HepG2 (cell line): ENCODE measurements around the gene NFKB2. TPM values are rescaled to one million over a fixed set of nuclear protein-coding genes. Genes with fewer than 3 reads are reported as not detected.

ENCODE experiments used
- ATAC-seq: fragments of 200-7000 bp; cut with Tn5 transposase; 3 replicates; pipeline ENCODE4 v1.9.1; 2020; ENCODE audit warnings: mild to moderate bottlenecking, moderate library complexity
- BruUV-seq: library from RNA; stranded (reverse); fragments of 400-500 nt; replicated peaks from 2 replicates; lab custom pipeline; 2021; lab: Mats Ljungman, UMichigan
- CTCF ChIA-PET: fragments of 300-600 bp; formaldehyde crosslinking; extraction: SDS; loops from one replicate; lab custom pipeline; 2021; ENCODE audit warnings: low total read pairs, inconsistent platforms, low intra/inter-chr PET ratio; lab: Yijun Ruan, JAX
- POLR2A ChIA-PET: fragments of 350-600 bp; sonication (Branson Sonifier 250); formaldehyde crosslinking; loops from one replicate; lab custom pipeline; 2020; ENCODE audit warnings: antibody characterized with exemption, inconsistent platforms; lab: Yijun Ruan, JAX
- DNase-seq: peaks from one replicate; pipeline ENCODE4 v3.0.0-alpha.2; 2015; ENCODE audit warnings: low spot score
- FAIRE-seq: peaks from 3 replicates; lab custom pipeline; 2011; peaks lifted over from hg19 to GRCh38; lab: Jason Lieb, UNC
- H2AFZ ChIP-seq: one replicate; pipeline ENCODE4 v1.6.1; 2011; ENCODE audit warnings: low read length, inconsistent platforms
- H3K27ac ChIP-seq: fragments of 300-600 bp; 3 replicates; pipeline ENCODE4 v1.8.0; 2011; ENCODE audit warnings: mixed run types, mild to moderate bottlenecking, mixed read lengths, low read length, inconsistent platforms; ENCODE audit not compliant: insufficient read depth; ENCODE audit errors: extremely low read length
- H3K27me3 ChIP-seq, 2 experiments: fragments of 200-600 bp in 1 of 2; 2 replicates in 1 of 2; 3 replicates in 1 of 2; pipeline versions ENCODE4 v1.6.0 to v1.8.0; 2011; ENCODE audit warnings: low read length in 2 of 2, mild to moderate bottlenecking in 2 of 2, moderate library complexity in 2 of 2, inconsistent platforms in 1 of 2; ENCODE audit not compliant: insufficient read depth in 2 of 2, control insufficient read depth in 1 of 2
- H3K36me3 ChIP-seq, 2 experiments: fragments of 200-600 bp in 1 of 2; replicated peaks in 1 of 2; 2 replicates in 1 of 2; 3 replicates in 1 of 2; pipeline versions ENCODE4 v1.5.1 to v1.8.0; 2011; ENCODE audit warnings: low read length in 2 of 2, inconsistent platforms in 1 of 2; ENCODE audit not compliant: insufficient read depth in 2 of 2, control insufficient read depth in 1 of 2
- H3K4me1 ChIP-seq: 2 replicates; pipeline ENCODE4 v1.5.1; 2012; ENCODE audit warnings: low read length, inconsistent platforms; ENCODE audit not compliant: insufficient read depth
- H3K4me2 ChIP-seq: 2 replicates; pipeline ENCODE4 v1.6.0; 2011; ENCODE audit warnings: low read depth, low read length, inconsistent platforms
- H3K4me3 ChIP-seq, 3 experiments: fragments of 200-600 bp in 1 of 3; sonication (generic), shearing (Covaris generic) in 1 of 3; replicated peaks in 1 of 3; 2 replicates each; pipeline ENCODE4 v1.5.1; 2011 to 2016; ENCODE audit warnings: low read length in 3 of 3, inconsistent platforms in 2 of 3, low read depth in 2 of 3, mild to moderate bottlenecking in 2 of 3, control low read depth in 1 of 3, mixed read lengths in 1 of 3; ENCODE audit not compliant: insufficient read depth in 1 of 3
- H3K79me2 ChIP-seq: one replicate; pipeline ENCODE4 v1.6.1; 2011; ENCODE audit warnings: low read length, inconsistent platforms; ENCODE audit not compliant: insufficient read depth
- H3K9ac ChIP-seq: 2 replicates; pipeline ENCODE4 v1.6.0; 2011; ENCODE audit warnings: mild to moderate bottlenecking, low read depth, low read length, inconsistent platforms; ENCODE audit not compliant: insufficient read depth
- H3K9me3 ChIP-seq: 2 replicates; pipeline ENCODE4 v1.5.1; 2012; ENCODE audit warnings: mild to moderate bottlenecking, low read length
- H4K20me1 ChIP-seq: 2 replicates; pipeline ENCODE4 v1.6.0; 2011; ENCODE audit warnings: inconsistent platforms, mild to moderate bottlenecking, low read length, moderate library complexity; ENCODE audit not compliant: insufficient read depth
- AGO2 ChIP-seq: fragments of 200-400 bp; formaldehyde crosslinking; optimal IDR thresholded peaks from 2 replicates; pipeline ENCODE3; 2017; ENCODE audit warnings: mild to moderate bottlenecking, low read depth, low read length, moderate library complexity
- ATF2 ChIP-seq: sonication (generic); formaldehyde crosslinking; IDR thresholded peaks from 2 replicates; pipeline ENCODE4 v1.4.0; 2020; ENCODE audit warnings: missing genetic modification reagents
- ISX ChIP-seq: sonication (generic); formaldehyde crosslinking; conservative IDR thresholded peaks from 2 replicates; pipeline ENCODE4 v1.5.0; 2020; ENCODE audit warnings: missing genetic modification reagents
- MIER2 ChIP-seq: IDR thresholded peaks from 2 replicates; pipeline ENCODE4 v1.6.1; 2016; ENCODE audit warnings: missing biosample characterization, missing genetic modification reagents
- NFKBIZ ChIP-seq: IDR thresholded peaks from 2 replicates; pipeline ENCODE4 v1.6.1; 2018; ENCODE audit warnings: missing genetic modification reagents, missing compliant biosample characterization
- SMAD3 ChIP-seq: sonication (generic); formaldehyde crosslinking; IDR thresholded peaks from 2 replicates; pipeline ENCODE4 v1.4.0; 2020; ENCODE audit warnings: missing genetic modification reagents
- SOX13 ChIP-seq, 3 experiments: fragments of 450-650 bp in 1 of 3; sonication (generic) in 1 of 3; formaldehyde crosslinking in 1 of 3; IDR thresholded peaks in 2 of 3; conservative IDR thresholded peaks in 1 of 3; 2 replicates each; pipeline versions ENCODE4 v1.5.0 to v1.6.1; 2016 to 2020; ENCODE audit warnings: antibody characterized with exemption in 1 of 3, mild to moderate bottlenecking in 1 of 3, missing compliant biosample characterization in 1 of 3, missing genetic modification reagents in 1 of 3, moderate library complexity in 1 of 3
- ZKSCAN5 ChIP-seq: sonication (generic); formaldehyde crosslinking; IDR thresholded peaks from 2 replicates; pipeline ENCODE4 v1.5.1; 2020; ENCODE audit warnings: mild to moderate bottlenecking, missing genetic modification reagents
- ZNF317 ChIP-seq: sonication (generic); formaldehyde crosslinking; IDR thresholded peaks from 2 replicates; pipeline ENCODE4 v1.5.0; 2020; ENCODE audit warnings: mild to moderate bottlenecking, missing genetic modification reagents
- ZNF451 ChIP-seq: sonication (generic); formaldehyde crosslinking; IDR thresholded peaks from 2 replicates; pipeline ENCODE4 v1.5.0; 2020; ENCODE audit warnings: mild to moderate bottlenecking, missing genetic modification reagents
- ZNF768 ChIP-seq: sonication (generic); formaldehyde crosslinking; IDR thresholded peaks from 2 replicates; pipeline ENCODE4 v1.4.0; 2020; ENCODE audit warnings: missing genetic modification reagents
- WGBS: methylation state at CpG from one replicate; pipeline ENCODE4 v1.1.6; 2017; ENCODE audit warnings: low lambda C conversion rate; 5-methylcytosine and 5-hydroxymethylcytosine counted together
- in situ Hi-C: cut with HindIII; loops from 2 replicates; pipeline ENCODE4 v1.10.0; 2017; ENCODE audit warnings: low pct_unique_long_range_greater_than_20kb; ENCODE audit not compliant: extremely low pct_ligation_motif_present
- intact Hi-C: fragments of 100-400 bp; cut with micrococcal nuclease; formaldehyde crosslinking; loops from one replicate; pipeline ENCODE4 v1.10.0; 2022; ENCODE audit not compliant: unreplicated experiment
- polyA plus RNA-seq, 8 experiments: library from polyadenylated mRNA; depleted of rRNA in 3 of 8; stranded (reverse) in 7 of 8; unstranded in 1 of 8; fragments of >200 nt; fragmentation: Illumina TruSeq in 4 of 8; extraction: Trizol in 4 of 8; gene quantifications; 2 replicates each; pipeline versions ENCODE4 v1.2.1 to v1.2.3, GENCODE V29; 2011 to 2016; ENCODE audit warnings: low read depth in 4 of 8, missing spikeins in 1 of 8, mixed read lengths in 1 of 8; ENCODE audit not compliant: insufficient read depth in 1 of 8
- total RNA-seq, 5 experiments: library from RNA; depleted of rRNA; stranded (reverse); fragments of >200 nt; fragmentation: Illumina TruSeq; extraction: Trizol; gene quantifications; 2 replicates each; pipeline ENCODE4 v1.2.3, GENCODE V29; 2016; ENCODE audit warnings: low read depth in 1 of 5
- TF ChIP-seq, protein P1 (sequence below): sonication (generic); formaldehyde crosslinking; IDR thresholded peaks from 2 replicates; pipeline ENCODE4 v1.5.0; 2020; ENCODE audit warnings: mild to moderate bottlenecking, missing genetic modification reagents, moderate library complexity
- TF ChIP-seq, protein P2 (sequence below): sonication (generic); formaldehyde crosslinking; IDR thresholded peaks from 2 replicates; pipeline ENCODE4 v1.5.0; 2020; ENCODE audit warnings: missing genetic modification reagents

Gene NFKB2
- total and polyA plus RNA-seq, 2 of the 13 experiments (the other 11 are each of a cell fraction or from before 2014, with no cell fraction given), result 7.7 to 12.5 TPM

DNA sequence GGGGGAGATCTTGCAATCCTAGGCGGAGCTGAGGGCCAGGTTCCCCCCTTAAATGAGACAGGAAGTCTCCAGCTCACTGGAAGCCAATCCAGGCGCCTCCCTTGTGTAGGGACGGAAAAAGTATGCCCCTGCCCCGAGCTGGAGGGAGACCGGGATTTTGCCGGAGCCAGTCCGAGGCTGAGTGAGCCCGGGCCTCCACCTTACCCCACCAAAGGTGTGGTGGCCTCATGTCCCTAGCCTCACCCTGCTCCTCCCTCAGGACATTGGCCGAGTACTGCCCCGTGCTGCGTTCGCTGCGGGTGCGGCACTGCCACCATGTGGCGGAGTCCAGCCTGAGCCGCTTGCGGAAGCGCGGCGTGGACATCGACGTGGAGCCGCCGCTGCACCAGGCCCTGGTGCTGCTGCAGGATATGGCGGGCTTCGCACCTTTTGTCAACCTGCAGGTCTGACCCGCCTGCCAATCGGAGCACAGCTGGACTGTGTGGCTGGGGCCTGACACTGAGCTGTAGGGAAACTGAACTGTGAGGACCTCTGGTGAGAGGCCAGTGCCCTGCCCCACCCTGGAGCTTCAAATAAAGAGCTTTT lies 27.1 kb downstream of the NFKB2 start:
- Histone ChIP-seq H3K79me2 (no peaks in the 10 kb centered on the region), H3K4me3 (peak overlapping the region; percentile 79 to 97 (median 84)), H3K4me1 (peaks cover 30% of the 10 kb centered on the region), H3K4me2 (peak overlapping the region; percentile 98), H3K27me3 (peaks cover 0 to 1% of the 10 kb centered on the region in 2 experiments; a peak in 1 of 5 replicates), H4K20me1 (no peaks in the 10 kb centered on the region), H3K27ac (peak overlapping the region; percentile 87), H3K9ac (peak overlapping the region; percentile 77), H3K36me3 (peaks cover 1 to 14% of the 10 kb centered on the region in 2 experiments; a peak in 3 of 5 replicates), H2AFZ (no peak overlapping the region), H3K9me3 (no peaks in the 10 kb centered on the region)
- FAIRE-seq, result peak; percentile 73
- ATAC-seq, result peak; percentile 71
- DNase-seq, result peak; percentile 75
- intact Hi-C loops, result loop anchor here (1.0 to 5.0 kb wide), 2 partner anchors 9 to 55 kb away; no protein-coding TSS in a partner anchor
- in situ Hi-C loops, result loop anchor here (5.0 kb wide), 1 partner anchor 40 kb away; no protein-coding TSS in a partner anchor
- 7% methylated on average over 3 of the region's 28 CpGs for WGBS
- ChIA-PET CTCF (interaction anchor here (0.8 to 1.7 kb wide), 3 partner anchors 29 to 193 kb away, joined by 5 to 8 read pairs (median 5); no protein-coding TSS in a partner anchor), POLR2A (interaction anchor here (1.0 to 5.3 kb wide), 12 partner anchors 8 to 191 kb away, joined by 3 to 135 read pairs (median 5); partner anchors contain the start of genes C10orf95, CUEDC2, GBF1 and NFKB2)
- no TSS peak for BruUV-seq
- TF ChIP-seq ATF2 (CRISPR knock-in tag), result 0 out of 2 replicates have a peak, but pooled peaks have one; percentile 25
- no peak for TF ChIP-seq AGO2
- peak; percentile 23; the same call in 1 of the 2 replicates for TF ChIP-seq NFKBIZ (CRISPR knock-in tag)
- TF ChIP-seq, protein P1, sequence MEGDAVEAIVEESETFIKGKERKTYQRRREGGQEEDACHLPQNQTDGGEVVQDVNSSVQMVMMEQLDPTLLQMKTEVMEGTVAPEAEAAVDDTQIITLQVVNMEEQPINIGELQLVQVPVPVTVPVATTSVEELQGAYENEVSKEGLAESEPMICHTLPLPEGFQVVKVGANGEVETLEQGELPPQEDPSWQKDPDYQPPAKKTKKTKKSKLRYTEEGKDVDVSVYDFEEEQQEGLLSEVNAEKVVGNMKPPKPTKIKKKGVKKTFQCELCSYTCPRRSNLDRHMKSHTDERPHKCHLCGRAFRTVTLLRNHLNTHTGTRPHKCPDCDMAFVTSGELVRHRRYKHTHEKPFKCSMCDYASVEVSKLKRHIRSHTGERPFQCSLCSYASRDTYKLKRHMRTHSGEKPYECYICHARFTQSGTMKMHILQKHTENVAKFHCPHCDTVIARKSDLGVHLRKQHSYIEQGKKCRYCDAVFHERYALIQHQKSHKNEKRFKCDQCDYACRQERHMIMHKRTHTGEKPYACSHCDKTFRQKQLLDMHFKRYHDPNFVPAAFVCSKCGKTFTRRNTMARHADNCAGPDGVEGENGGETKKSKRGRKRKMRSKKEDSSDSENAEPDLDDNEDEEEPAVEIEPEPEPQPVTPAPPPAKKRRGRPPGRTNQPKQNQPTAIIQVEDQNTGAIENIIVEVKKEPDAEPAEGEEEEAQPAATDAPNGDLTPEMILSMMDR (CRISPR knock-in tag), result peak; percentile 99
- TF ChIP-seq, protein P2, sequence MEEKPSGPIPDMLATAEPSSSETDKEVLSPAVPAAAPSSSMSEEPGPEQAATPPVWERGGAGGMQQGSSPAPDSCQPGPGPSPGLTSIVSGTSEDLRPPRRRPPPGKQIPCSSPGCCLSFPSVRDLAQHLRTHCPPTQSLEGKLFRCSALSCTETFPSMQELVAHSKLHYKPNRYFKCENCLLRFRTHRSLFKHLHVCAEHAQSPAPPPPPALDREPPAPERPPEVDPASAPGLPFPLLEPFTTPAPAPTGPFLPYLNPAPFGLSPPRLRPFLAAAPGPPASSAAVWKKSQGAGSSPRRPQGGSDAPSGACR (CRISPR knock-in tag), result no peak
- peak; percentile 64; the same call in 1 of the 2 replicates for TF ChIP-seq ZKSCAN5 (CRISPR knock-in tag)
- no peak for TF ChIP-seq ZNF317 (CRISPR knock-in tag)
- TF ChIP-seq ZNF451 (CRISPR knock-in tag), result peak; percentile 82; the same call in 1 of the 2 replicates
- peak; percentile 90 for TF ChIP-seq MIER2 (CRISPR knock-in tag)
- TF ChIP-seq ISX (CRISPR knock-in tag), result no peak
- no peak for TF ChIP-seq SMAD3 (CRISPR knock-in tag)
- peak; percentile 79 for TF ChIP-seq ZNF768 (CRISPR knock-in tag)
- no peak for TF ChIP-seq SOX13 (IDR thresholded peaks at IDR 0.05)
- peak in 1 of 2 experiments; percentile 58; a peak in 2 of 4 replicates for TF ChIP-seq SOX13 (CRISPR knock-in tag; conservative IDR thresholded peaks at IDR 0.05 in 1 of 2, IDR thresholded peaks at IDR 0.05 in 1 of 2)
